Upper lobe of left lung (tissue), 4 donors: ENCODE measurements around the gene MYH13.

Source experiments
- POLR2A ChIP-seq, 4 donors: fragments of 450-650 bp; IDR thresholded peaks; one replicate each; pipeline ENCODE4 v1.5.1; 2016 to 2017; ENCODE audit warnings: antibody characterized with exemption in 4 of 4, mild to moderate bottlenecking in 2 of 4
- TF ChIP-seq, protein P1 (sequence below), 6 experiments: fragments of 450-650 bp in 4 of 6; fragments of 200-600 bp in 2 of 6; sonication (generic) in 2 of 6; IDR thresholded peaks; one replicate each; pipeline ENCODE4 v1.5.1; 2016 to 2019; ENCODE audit warnings: antibody characterized with exemption in 6 of 6

DNA sequence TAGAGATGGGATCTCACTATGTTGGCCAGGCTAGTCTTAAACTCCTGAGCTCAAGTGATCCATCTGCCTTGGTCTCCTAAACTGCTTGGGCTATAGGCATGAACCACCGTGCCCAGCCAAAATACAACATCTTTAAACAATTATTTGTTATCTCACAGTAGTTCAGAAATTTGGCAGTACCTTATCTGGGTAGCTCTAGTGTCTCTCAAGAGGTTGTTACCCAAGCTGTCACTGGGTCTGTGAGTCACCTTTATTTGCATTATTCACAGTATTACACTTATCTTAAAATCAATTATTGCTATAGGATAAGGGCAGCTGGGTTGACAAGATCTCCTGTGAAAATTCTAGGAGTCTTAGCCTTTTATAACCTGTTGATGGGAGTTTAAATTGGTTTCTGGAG lies 110.4 kb downstream of the MYH13 start:
- TF ChIP-seq, protein P1, sequence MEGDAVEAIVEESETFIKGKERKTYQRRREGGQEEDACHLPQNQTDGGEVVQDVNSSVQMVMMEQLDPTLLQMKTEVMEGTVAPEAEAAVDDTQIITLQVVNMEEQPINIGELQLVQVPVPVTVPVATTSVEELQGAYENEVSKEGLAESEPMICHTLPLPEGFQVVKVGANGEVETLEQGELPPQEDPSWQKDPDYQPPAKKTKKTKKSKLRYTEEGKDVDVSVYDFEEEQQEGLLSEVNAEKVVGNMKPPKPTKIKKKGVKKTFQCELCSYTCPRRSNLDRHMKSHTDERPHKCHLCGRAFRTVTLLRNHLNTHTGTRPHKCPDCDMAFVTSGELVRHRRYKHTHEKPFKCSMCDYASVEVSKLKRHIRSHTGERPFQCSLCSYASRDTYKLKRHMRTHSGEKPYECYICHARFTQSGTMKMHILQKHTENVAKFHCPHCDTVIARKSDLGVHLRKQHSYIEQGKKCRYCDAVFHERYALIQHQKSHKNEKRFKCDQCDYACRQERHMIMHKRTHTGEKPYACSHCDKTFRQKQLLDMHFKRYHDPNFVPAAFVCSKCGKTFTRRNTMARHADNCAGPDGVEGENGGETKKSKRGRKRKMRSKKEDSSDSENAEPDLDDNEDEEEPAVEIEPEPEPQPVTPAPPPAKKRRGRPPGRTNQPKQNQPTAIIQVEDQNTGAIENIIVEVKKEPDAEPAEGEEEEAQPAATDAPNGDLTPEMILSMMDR (IDR thresholded peaks at IDR 0.05) = no peak
- TF ChIP-seq POLR2A (IDR thresholded peaks at IDR 0.05) = no peak
